Cardiac muscle cell (in vitro differentiated cells and primary cell): Measurements from ENCODE around the gene C1GALT1. TPM values are rescaled to one million over a fixed set of nuclear protein-coding genes. Genes with fewer than 3 reads are reported as not detected.

Experiments
- DNase-seq, 2 donors: peaks; one replicate each; pipeline versions ENCODE4 v3.0.0 to v3.0.0-alpha.2; 2010 to 2017; ENCODE audit warnings: low read depth in 1 of 2, low spot score in 1 of 2
- H3K27ac ChIP-seq: fragments of 200-600 bp; sonication (generic); 2 replicates; pipeline ENCODE4 v1.5.1; 2016
- H3K27me3 ChIP-seq: fragments of 200-600 bp; sonication (generic); 2 replicates; pipeline ENCODE4 v1.6.0; 2016; ENCODE audit warnings: control low read depth
- H3K36me3 ChIP-seq: fragments of 200-600 bp; sonication (generic); 2 replicates; pipeline ENCODE4 v1.5.1; 2016; ENCODE audit warnings: control low read depth
- H3K4me1 ChIP-seq: fragments of 200-600 bp; sonication (generic); 2 replicates; pipeline ENCODE4 v1.8.1; 2017; ENCODE audit warnings: low read depth, mild to moderate bottlenecking, mixed run types
- H3K4me3 ChIP-seq: fragments of 200-600 bp; sonication (generic); 2 replicates; pipeline ENCODE4 v1.5.1; 2016; ENCODE audit warnings: mild to moderate bottlenecking
- H3K9me3 ChIP-seq: fragments of 200-600 bp; sonication (generic); 2 replicates; pipeline ENCODE4 v1.5.1; 2017; ENCODE audit warnings: low read depth, mild to moderate bottlenecking, control low read depth
- CTCF ChIP-seq: IDR thresholded peaks from 2 replicates; pipeline ENCODE4 v1.5.1; 2012; ENCODE audit warnings: low read depth, mild to moderate bottlenecking, low read length
- polyA plus RNA-seq: library from polyadenylated mRNA; unstranded; fragments of >200 nt; fragmentation: Nextera tagmentation; extraction: Ambion mirVana; gene quantifications from 2 replicates; pipeline ENCODE4 v1.2.1, GENCODE V29; 2016
- total RNA-seq: library from RNA; depleted of rRNA; stranded (reverse); fragments of >200 nt; gene quantifications from 2 replicates; pipeline ENCODE4 v1.2.3, GENCODE V29; 2016

The C1GALT1 gene
- total and polyA plus RNA-seq, 2 experiments from 2014 or later = 21.9 to 28.6 TPM

GRCh38 chr7:7180725-7181449 is 1.5 kb upstream of the C1GALT1 start:
- Histone ChIP-seq H3K4me3 (peak overlapping the region; percentile 64), H3K4me1 (peaks cover 13% of the 10 kb centered on the region), H3K27me3 (no peaks in the 10 kb centered on the region), H3K9me3 (no peaks in the 10 kb centered on the region), H3K36me3 (no peaks in the 10 kb centered on the region), H3K27ac (peak overlapping the region; percentile 83)
- no peak for DNase-seq
- TF ChIP-seq CTCF = no peak

- Histone ChIP-seq H3K27ac (peak overlapping the region; percentile 83), H3K4me3 (peak overlapping the region; percentile 64), H3K27me3 (no peaks in the 10 kb centered on the region), H3K36me3 (no peaks in the 10 kb centered on the region), H3K4me1 (peaks cover 13% of the 10 kb centered on the region), H3K9me3 (no peaks in the 10 kb centered on the region)
- TF ChIP-seq CTCF = no peak
- DNase-seq = peak; percentile 36 to 45
Measured at GRCh38 chr7:7181519-7182155, 707 bp upstream of the C1GALT1 start.

GRCh38 chr7:7183061-7183837 is 905 bp downstream of the C1GALT1 start:
- TF ChIP-seq CTCF = no peak
- Histone ChIP-seq H3K9me3 (no peaks in the 10 kb centered on the region), H3K27ac (peak overlapping the region; percentile 89), H3K4me1 (peaks cover 23% of the 10 kb centered on the region), H3K27me3 (no peaks in the 10 kb centered on the region), H3K36me3 (no peaks in the 10 kb centered on the region), H3K4me3 (peak overlapping the region; percentile 85)
- peak; percentile 33 to 65 for DNase-seq

GRCh38 chr7:7183838-7184463 is 1.6 kb downstream of the C1GALT1 start:
- no peak overlapping the region for H3K27ac ChIP-seq
- TF ChIP-seq CTCF = no peak
- DNase-seq = no peak
- H3K27me3 ChIP-seq = no peaks in the 10 kb centered on the region
- H3K9me3 ChIP-seq = no peaks in the 10 kb centered on the region
- no peaks in the 10 kb centered on the region for H3K36me3 ChIP-seq
- H3K4me1 ChIP-seq = peaks cover 23% of the 10 kb centered on the region
- peak overlapping the region; percentile 85 for H3K4me3 ChIP-seq

GRCh38 chr7:7185371-7185989 is 3.1 kb downstream of the C1GALT1 start:
- Histone ChIP-seq H3K4me3 (no peak overlapping the region), H3K27ac (no peak overlapping the region), H3K9me3 (no peaks in the 10 kb centered on the region), H3K4me1 (peaks cover 30% of the 10 kb centered on the region), H3K27me3 (no peaks in the 10 kb centered on the region), H3K36me3 (no peaks in the 10 kb centered on the region)
- DNase-seq = no peak
- TF ChIP-seq CTCF = no peak
